ENCODE data around the gene SF3B6. TPM values are rescaled to one million over a fixed set of nuclear protein-coding genes. Genes with fewer than 3 reads are reported as not detected.

Gene SF3B6
- total RNA-seq, 2 donors from 2014 or later: 21.4 to 42.8 TPM

DNA sequence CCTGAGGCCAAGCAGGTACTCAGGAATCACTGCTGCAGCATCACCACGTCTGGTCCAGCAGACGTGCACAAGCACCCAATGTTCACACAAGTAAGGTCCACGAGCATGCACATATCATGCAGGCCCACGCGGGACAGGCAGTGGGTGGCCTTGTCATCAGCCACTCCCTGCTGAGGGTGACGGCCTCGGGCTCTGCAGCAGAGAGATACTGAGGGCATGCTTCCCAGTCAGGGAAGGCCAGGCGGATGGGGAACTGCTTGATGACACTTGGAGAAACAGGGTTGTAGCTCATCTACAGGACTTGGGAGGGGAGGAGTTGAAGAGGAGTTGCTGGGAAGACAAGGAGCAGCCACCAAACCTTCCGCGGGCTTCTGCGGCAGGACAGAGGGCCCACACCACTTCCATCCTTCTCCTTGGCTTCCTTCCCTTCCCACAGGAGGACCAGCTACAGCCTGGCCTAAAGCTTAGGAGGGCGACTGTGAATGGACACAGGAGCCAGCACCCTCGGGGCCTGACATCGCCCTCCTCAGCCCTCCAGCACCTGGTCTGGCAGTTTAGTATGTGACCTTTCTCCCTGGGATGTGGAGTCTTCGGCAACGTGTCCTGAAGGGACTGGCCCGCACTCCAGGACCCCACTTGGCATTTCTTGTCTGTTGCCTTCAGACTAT lies 51.0 kb downstream of the SF3B6 start:
- no peak overlapping the region for H3K4me3 ChIP-seq
- no peak overlapping the region for H3K27ac ChIP-seq
- TF ChIP-seq POLR2A (IDR thresholded peaks at IDR 0.05): no peak
- no peak for TF ChIP-seq CTCF (IDR thresholded peaks at IDR 0.05)
- DNase-seq (no peak), ATAC-seq (no peak)
- H3K4me1 ChIP-seq: no peaks in the 10 kb centered on the region
- no peaks in the 10 kb centered on the region for H3K27me3 ChIP-seq
- WGBS, 2 donors: 80 to 88% methylated on average over 7 to 17 of the region's 17 CpGs
- intact Hi-C loops (cut with DNase I): no loop called here
- H3K9me3 ChIP-seq: no peaks in the 10 kb centered on the region
- H3K36me3 ChIP-seq (replicated peaks in 1 of 2; ENCODE audit: insufficient read depth in 1 of 2, low read depth in 2 of 2): no peaks in the 10 kb centered on the region

DNA sequence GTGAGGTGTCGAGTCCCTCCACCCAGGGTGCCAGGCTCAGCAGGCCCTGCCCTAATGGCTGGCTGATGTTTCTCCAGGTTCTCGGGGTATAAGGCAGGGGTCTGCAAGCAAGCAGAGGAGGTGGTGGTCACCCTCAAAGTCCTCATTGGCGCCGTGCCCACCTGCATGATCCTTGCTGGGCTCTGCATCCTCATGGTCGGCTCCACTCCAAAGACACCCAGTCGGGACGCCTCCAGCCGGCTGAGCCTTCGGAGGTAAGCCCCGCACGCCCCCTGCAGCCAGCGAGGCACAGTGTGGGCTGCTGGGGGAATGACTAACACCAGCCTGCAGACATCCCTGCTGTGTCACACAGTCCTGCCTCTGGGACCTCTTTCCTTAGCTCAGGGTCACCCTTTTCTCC lies 52.1 kb downstream of the SF3B6 start:
- no peaks in the 10 kb centered on the region for H3K36me3 ChIP-seq (replicated peaks in 1 of 2; ENCODE audit: insufficient read depth in 1 of 2, low read depth in 2 of 2)
- intact Hi-C loops (cut with DNase I): no loop called here
- ATAC-seq: peak; percentile 28
- WGBS, 2 donors: 69 to 74% methylated on average over 5 to 12 of the region's 12 CpGs
- no peak for TF ChIP-seq POLR2A (IDR thresholded peaks at IDR 0.05)
- no peak for TF ChIP-seq CTCF (IDR thresholded peaks at IDR 0.05)
- DNase-seq: no peak
- no peaks in the 10 kb centered on the region for H3K9me3 ChIP-seq
- no peaks in the 10 kb centered on the region for H3K4me1 ChIP-seq
- no peak overlapping the region for H3K4me3 ChIP-seq
- no peaks in the 10 kb centered on the region for H3K27me3 ChIP-seq
- no peak overlapping the region for H3K27ac ChIP-seq

GRCh38 chr2:24022975-24023575 lies 53.1 kb downstream of the SF3B6 start:
- Histone ChIP-seq H3K27me3 (no peaks in the 10 kb centered on the region), H3K4me3 (no peak overlapping the region), H3K9me3 (no peaks in the 10 kb centered on the region), H3K27ac (no peak overlapping the region), H3K4me1 (no peaks in the 10 kb centered on the region), H3K36me3 (replicated peaks in 1 of 2; ENCODE audit: insufficient read depth in 1 of 2, low read depth in 2 of 2) (no peaks in the 10 kb centered on the region)
- TF ChIP-seq POLR2A (IDR thresholded peaks at IDR 0.05): no peak
- no peak for TF ChIP-seq CTCF (IDR thresholded peaks at IDR 0.05)
- WGBS, 2 donors: 81% methylated on average over 14 of the region's 16 CpGs; no CpG with 5 or more reads in 1 of the 2 donors
- intact Hi-C loops (cut with DNase I): no loop called here
- no peak for ATAC-seq
- DNase-seq: no peak

GRCh38 chr2:24022324-24022974 lies 53.7 kb downstream of the SF3B6 start:
- Histone ChIP-seq H3K9me3 (no peaks in the 10 kb centered on the region), H3K36me3 (replicated peaks in 1 of 2; ENCODE audit: insufficient read depth in 1 of 2, low read depth in 2 of 2) (no peaks in the 10 kb centered on the region), H3K4me3 (no peak overlapping the region), H3K4me1 (no peaks in the 10 kb centered on the region), H3K27ac (no peak overlapping the region), H3K27me3 (no peaks in the 10 kb centered on the region)
- ATAC-seq: no peak
- no peak for DNase-seq
- 81 to 91% methylated on average over 8 to 14 of the region's 14 CpGs for WGBS, 2 donors
- intact Hi-C loops (cut with DNase I): no loop called here
- TF ChIP-seq CTCF (IDR thresholded peaks at IDR 0.05) (no peak), POLR2A (IDR thresholded peaks at IDR 0.05) (no peak)
